ENCODE data around the gene TMEM107.

The TMEM107 gene

DNA sequence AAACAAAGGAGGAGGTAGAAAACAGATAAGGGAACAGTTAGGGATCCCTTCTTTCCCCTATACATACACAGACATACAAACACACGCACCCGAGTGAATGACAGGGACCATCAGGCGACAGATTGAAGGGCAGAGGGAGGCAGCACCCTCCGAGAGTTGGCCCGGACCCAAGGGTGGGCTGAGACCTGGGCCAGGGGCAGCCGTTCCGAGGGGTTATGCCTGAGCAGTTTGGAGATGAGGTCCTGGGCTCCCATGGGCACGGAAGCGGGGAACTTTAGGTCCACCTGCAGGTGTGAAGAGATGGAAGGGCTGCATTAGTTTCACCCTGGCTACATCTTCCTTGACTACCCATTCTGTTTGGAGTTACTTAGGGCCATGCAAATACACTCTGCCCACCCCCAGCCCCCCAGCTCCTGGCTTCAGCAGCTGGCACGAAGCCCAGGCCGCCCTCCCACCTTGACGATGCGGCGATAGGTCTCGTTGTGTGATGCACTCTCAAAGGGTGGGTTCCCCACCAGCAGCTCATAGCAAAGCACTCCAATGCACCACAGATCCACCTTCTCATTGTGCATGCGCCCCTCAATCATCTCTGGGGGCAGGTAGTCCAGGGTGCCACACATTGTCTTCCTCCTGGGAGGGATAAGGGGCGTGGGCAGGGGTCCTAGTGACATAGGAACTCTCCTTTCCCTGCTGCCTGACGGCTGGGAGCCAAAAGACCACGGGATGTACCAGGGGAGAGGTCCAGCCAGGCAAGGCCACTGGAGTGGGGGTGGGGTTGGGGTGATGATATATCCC lies 28.8 kb upstream of the TMEM107 start:
- TF ChIP-seq, protein P1, sequence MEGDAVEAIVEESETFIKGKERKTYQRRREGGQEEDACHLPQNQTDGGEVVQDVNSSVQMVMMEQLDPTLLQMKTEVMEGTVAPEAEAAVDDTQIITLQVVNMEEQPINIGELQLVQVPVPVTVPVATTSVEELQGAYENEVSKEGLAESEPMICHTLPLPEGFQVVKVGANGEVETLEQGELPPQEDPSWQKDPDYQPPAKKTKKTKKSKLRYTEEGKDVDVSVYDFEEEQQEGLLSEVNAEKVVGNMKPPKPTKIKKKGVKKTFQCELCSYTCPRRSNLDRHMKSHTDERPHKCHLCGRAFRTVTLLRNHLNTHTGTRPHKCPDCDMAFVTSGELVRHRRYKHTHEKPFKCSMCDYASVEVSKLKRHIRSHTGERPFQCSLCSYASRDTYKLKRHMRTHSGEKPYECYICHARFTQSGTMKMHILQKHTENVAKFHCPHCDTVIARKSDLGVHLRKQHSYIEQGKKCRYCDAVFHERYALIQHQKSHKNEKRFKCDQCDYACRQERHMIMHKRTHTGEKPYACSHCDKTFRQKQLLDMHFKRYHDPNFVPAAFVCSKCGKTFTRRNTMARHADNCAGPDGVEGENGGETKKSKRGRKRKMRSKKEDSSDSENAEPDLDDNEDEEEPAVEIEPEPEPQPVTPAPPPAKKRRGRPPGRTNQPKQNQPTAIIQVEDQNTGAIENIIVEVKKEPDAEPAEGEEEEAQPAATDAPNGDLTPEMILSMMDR (IDR thresholded peaks at IDR 0.05; ENCODE audit: low read depth, low read length), result no peak
- no peak for DNase-seq (ENCODE audit: extremely low read depth, low read depth)

DNA sequence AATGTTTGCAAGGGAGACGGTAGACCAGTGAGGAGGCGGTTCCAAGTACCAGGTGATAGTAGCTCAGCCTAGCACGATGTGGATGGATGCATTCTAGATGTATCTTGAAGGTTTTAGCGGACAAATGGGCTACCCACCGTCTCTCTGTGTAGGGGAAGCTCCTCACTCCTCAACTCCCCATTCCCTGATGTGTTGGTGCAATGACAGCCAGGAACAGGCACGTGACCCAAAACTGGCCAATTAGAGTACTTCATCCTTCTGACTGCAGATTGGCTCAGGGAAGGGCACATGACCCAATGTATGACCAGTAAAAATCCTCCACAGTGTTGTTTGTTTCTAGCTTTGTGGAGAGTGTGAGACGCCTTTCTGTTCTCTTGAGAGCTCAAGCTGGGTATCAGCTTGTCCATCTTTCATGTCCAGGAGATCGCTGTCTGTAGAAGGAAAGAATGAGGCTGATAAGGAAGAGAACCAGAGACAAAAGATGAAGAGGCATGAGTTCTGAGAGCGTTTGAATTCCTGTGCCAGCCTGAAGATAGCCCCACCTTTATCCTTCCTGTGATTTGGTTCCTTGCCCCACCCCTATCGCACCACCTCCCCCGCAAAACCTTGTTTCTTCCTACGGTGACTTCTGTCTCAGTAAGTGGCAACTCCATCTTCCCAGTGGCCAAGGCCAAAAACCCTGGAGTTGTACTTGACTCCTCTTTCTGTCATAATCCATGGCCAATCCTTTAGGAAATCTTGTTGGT lies 16.1 kb upstream of the TMEM107 start:
- TF ChIP-seq, protein P1 (IDR thresholded peaks at IDR 0.05; ENCODE audit: low read depth, low read length), result no peak
- no peak for DNase-seq (ENCODE audit: extremely low read depth, low read depth)

DNA sequence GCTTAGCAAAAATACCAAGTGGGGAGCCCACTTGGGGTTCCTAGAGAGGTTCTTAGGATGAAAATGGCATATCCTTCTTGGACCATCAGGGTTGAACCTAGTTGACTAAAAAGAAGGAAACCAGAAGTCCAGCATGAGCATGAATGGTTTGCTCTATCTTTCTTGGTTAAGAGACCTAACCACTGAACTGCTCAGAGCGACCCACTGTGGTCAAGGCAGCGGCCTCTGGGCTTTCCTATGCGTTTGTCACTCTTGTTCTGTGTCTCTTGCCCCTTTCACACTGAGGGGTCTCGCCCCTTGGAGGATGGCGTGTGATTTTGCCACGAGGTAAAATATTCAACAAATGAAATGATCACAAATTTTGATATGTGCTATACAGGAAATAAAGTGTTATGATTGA lies 14.3 kb upstream of the TMEM107 start:
- TF ChIP-seq, protein P1 (IDR thresholded peaks at IDR 0.05; ENCODE audit: low read depth, low read length), result no peak
- DNase-seq (ENCODE audit: extremely low read depth, low read depth), result no peak

DNA sequence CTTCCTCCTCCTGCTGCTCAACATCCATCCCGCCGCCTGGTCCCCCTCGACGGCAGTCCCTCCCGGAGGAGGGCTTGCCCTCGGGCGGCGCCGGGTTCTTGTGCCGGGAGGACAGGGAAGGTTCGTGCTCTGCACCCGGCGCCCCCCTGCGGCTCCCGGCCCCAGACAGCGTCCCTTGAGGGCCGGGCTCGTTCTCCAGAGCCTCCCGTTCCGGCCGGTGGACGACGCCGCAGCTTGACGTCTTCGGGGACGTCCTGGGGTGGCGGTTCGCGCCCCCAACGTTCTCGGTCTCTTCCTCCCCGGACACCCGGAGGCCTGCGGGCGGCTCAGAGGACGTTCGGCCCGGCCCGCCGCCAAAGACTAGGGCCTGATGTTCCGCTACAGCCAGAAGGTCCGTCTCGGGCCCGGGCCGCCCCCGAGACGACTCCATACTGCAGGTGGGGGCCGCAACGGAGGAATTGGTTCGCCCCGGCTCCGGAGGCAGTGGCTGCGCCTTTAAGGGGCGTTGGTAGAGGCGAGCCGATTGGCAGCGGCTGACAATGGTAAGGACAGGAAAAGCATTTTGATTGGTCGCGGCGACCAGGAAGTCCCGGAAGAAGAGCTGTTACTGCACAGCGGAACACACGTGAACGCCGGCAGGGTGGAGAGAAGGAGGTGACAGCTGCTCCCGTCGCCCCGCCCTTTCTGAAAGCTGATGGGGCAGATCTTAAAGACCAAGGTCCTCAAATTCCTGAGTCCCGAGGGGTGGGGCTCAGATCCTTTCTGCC lies 13.7 kb upstream of the TMEM107 start, which contains the start of gene BORCS6:
Gene BORCS6 (minus strand): TSS at position 470 of the 767 bp plus-strand sequence. CDS start 40 bp downstream, at position 430.
- TF ChIP-seq, protein P1 (IDR thresholded peaks at IDR 0.05; ENCODE audit: low read depth, low read length), result no peak; the same call in none of the 2 replicates
- peak; percentile 94 for DNase-seq (ENCODE audit: extremely low read depth, low read depth)

DNA sequence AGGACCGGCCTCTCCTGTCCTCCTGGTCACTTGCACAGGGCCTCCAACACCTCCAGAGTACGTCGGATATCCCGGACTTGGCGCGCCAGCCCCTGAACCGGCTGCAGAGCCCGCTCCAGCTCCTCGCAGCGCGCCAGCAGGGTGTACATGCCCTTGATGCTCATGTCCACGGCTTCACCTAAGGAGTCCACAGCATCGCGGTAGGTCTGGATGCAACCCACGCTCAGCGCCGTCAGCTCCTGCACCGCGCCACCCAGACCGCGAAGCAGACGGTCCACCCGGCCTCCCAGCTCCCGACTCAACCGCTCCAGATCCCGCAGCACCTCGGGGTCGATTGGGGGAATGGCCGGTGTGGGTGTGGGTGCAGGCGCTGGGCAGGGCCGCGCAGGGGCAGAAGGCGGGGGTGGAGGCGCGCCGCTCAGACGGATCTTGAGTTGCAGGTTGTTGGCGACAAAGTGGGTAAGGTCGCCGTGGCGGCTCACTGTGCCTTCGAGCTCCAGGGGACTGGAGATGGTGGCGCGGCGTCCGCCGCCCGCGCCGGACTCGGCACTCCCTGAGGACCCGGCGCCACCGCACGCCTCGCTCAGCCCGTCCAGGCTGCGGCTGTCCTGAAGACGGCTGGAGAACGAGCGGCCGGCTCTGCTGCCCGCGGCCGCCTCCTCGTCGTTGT lies 13.0 kb upstream of the TMEM107 start:
- TF ChIP-seq, protein P1 (IDR thresholded peaks at IDR 0.05; ENCODE audit: low read depth, low read length), result no peak
- no peak for DNase-seq (ENCODE audit: extremely low read depth, low read depth)

DNA sequence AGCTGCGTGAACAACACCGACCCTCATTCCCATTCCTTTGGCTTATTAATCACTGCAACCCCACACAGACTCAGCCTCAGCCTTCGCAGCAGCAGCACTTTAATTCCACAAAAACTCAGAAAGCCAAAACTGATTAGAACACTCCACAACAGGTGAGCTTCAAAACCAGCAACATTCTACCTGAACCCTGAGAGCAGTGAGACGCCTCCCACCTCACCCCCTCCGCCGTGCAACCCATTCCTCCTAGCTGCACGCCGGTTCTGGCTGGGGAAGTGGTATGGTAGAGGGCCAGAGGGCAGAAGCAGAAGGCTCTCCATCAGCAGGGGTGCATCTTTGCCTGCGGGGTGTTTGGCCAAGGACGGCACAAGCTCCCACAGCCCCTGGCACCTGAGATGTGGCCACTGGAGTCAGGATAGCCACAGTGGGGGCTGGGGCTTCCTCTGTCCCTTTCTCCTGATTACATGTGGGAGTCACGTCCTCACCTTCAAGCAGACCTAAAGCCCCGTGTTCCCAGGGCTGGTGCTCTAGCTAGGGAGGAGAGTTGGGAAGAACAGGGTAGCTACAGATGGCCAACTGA lies 12.2 kb upstream of the TMEM107 start:
- no peak for DNase-seq (ENCODE audit: extremely low read depth, low read depth)
- TF ChIP-seq, protein P1 (IDR thresholded peaks at IDR 0.05; ENCODE audit: low read depth, low read length), result no peak

Data from AG09319 (cell line).